Neural progenitor cell (in vitro differentiated cells): ENCODE measurements around the gene HINT1.

Source experiments
- EZH2 ChIP-seq: fragments of 200-600 bp; sonication (generic); IDR thresholded peaks from 2 replicates; pipeline ENCODE4 v1.6.1; 2017; ENCODE audit warnings: antibody characterized with exemption, mild to moderate bottlenecking, moderate library complexity
- EZH2phosphoT487 ChIP-seq: fragments of 200-600 bp; sonication (generic); IDR thresholded peaks from 2 replicates; pipeline ENCODE4 v1.6.1; 2017; ENCODE audit warnings: antibody characterized with exemption
- TF ChIP-seq, protein P1 (sequence below): fragments of 200-600 bp; sonication (generic); IDR thresholded peaks from 2 replicates; pipeline ENCODE4 v1.5.1; 2017; ENCODE audit warnings: antibody characterized with exemption, mild to moderate bottlenecking

DNA sequence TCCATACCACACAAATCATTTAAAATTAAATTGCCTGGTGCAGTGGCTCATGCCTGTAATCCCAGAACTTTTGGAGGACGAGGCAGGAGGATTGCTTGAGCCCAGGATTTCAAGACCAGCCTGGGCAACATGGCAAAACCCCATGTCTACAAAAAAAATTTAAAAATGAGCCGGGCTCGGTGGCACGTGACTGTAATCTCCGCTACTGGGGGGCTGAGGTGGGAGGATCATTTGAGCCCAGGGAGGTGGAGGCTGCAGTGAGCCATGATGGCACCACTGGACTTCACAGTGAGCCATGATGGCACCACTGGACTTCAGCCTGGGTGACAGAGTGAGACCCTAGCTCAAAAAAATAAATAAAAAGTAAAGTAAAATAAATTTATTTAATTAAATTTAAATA, 46.6 kb upstream of the HINT1 start:
- TF ChIP-seq, protein P1, sequence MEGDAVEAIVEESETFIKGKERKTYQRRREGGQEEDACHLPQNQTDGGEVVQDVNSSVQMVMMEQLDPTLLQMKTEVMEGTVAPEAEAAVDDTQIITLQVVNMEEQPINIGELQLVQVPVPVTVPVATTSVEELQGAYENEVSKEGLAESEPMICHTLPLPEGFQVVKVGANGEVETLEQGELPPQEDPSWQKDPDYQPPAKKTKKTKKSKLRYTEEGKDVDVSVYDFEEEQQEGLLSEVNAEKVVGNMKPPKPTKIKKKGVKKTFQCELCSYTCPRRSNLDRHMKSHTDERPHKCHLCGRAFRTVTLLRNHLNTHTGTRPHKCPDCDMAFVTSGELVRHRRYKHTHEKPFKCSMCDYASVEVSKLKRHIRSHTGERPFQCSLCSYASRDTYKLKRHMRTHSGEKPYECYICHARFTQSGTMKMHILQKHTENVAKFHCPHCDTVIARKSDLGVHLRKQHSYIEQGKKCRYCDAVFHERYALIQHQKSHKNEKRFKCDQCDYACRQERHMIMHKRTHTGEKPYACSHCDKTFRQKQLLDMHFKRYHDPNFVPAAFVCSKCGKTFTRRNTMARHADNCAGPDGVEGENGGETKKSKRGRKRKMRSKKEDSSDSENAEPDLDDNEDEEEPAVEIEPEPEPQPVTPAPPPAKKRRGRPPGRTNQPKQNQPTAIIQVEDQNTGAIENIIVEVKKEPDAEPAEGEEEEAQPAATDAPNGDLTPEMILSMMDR, result no peak
- TF ChIP-seq EZH2, result no peak
- no peak for TF ChIP-seq EZH2phosphoT487
